Measurements from ENCODE around the gene TSPO2.

Gene TSPO2

GRCh38 chr6:41025966-41026530, 16.2 kb upstream of the TSPO2 start:
- Histone ChIP-seq H3K4me2 (ENCODE audit: insufficient read depth, low read length) (peak overlapping the region; percentile 74), H3K79me2 (ENCODE audit: insufficient read depth, low read length) (peaks cover 22% of the 10 kb centered on the region), H3K36me3 (ENCODE audit: insufficient read depth, low read length) (peaks cover 6% of the 10 kb centered on the region; the same call in 1 of the 2 replicates), H3K27me3 (ENCODE audit: insufficient read depth, low read length, poor library complexity) (no peaks in the 10 kb centered on the region), H3K4me3 (ENCODE audit: low read depth in 1 of 2, low read length in 2 of 2) (peak overlapping the region in 1 of 2 experiments; percentile 65; a peak in 2 of 4 replicates), H3K27ac (ENCODE audit: low read length) (peak overlapping the region; percentile 98), H4K20me1 (ENCODE audit: insufficient read depth, low read length) (no peaks in the 10 kb centered on the region), H3K9me3 (ENCODE audit: insufficient read depth, low read length, severe bottlenecking) (no peaks in the 10 kb centered on the region), H3K4me1 (ENCODE audit: insufficient read depth, low read length) (peaks cover 39% of the 10 kb centered on the region), H3K9ac (ENCODE audit: low read depth, low read length) (peak overlapping the region; percentile 98), H2AFZ (ENCODE audit: low read depth, low read length) (no peak overlapping the region)
- no peak for TF ChIP-seq EZH2 (IDR thresholded peaks at IDR 0.05; ENCODE audit: borderline replicate concordance, low read depth, low read length, severe bottlenecking)
- no peak for TF ChIP-seq CTCF (IDR thresholded peaks at IDR 0.05; ENCODE audit: borderline replicate concordance, extremely low read depth, low read length, poor library complexity, severe bottlenecking)
- DNase-seq (no peak), ATAC-seq (ENCODE audit: insufficient read depth, low read depth) (no peak)

GRCh38 chr6:41027241-41027640, 15.0 kb upstream of the TSPO2 start:
- TF ChIP-seq CTCF (IDR thresholded peaks at IDR 0.05; ENCODE audit: borderline replicate concordance, extremely low read depth, low read length, poor library complexity, severe bottlenecking) (no peak), EZH2 (IDR thresholded peaks at IDR 0.05; ENCODE audit: borderline replicate concordance, low read depth, low read length, severe bottlenecking) (no peak)
- DNase-seq, result peak; percentile 58
- no peaks in the 10 kb centered on the region for H4K20me1 ChIP-seq (ENCODE audit: insufficient read depth, low read length)
- peak overlapping the region; percentile 30 to 65; a peak in 3 of 4 replicates for H3K4me3 ChIP-seq (ENCODE audit: low read depth in 1 of 2, low read length in 2 of 2)
- H2AFZ ChIP-seq (ENCODE audit: low read depth, low read length), result peak overlapping the region; percentile 81
- H3K9me3 ChIP-seq (ENCODE audit: insufficient read depth, low read length, severe bottlenecking), result no peaks in the 10 kb centered on the region
- peak overlapping the region; percentile 98 for H3K9ac ChIP-seq (ENCODE audit: low read depth, low read length)
- peak overlapping the region; percentile 98 for H3K27ac ChIP-seq (ENCODE audit: low read length)
- H3K79me2 ChIP-seq (ENCODE audit: insufficient read depth, low read length), result peaks cover 22% of the 10 kb centered on the region
- peaks cover 39% of the 10 kb centered on the region for H3K4me1 ChIP-seq (ENCODE audit: insufficient read depth, low read length)
- no peaks in the 10 kb centered on the region for H3K27me3 ChIP-seq (ENCODE audit: insufficient read depth, low read length, poor library complexity)
- peak overlapping the region; percentile 74 for H3K4me2 ChIP-seq (ENCODE audit: insufficient read depth, low read length)
- peaks cover 6% of the 10 kb centered on the region; the same call in 1 of the 2 replicates for H3K36me3 ChIP-seq (ENCODE audit: insufficient read depth, low read length)
- ATAC-seq (ENCODE audit: insufficient read depth, low read depth), result peak; percentile 22

- peak overlapping the region; percentile 74 for H3K4me2 ChIP-seq (ENCODE audit: insufficient read depth, low read length)
- no peaks in the 10 kb centered on the region for H3K27me3 ChIP-seq (ENCODE audit: insufficient read depth, low read length, poor library complexity)
- peaks cover 22% of the 10 kb centered on the region for H3K79me2 ChIP-seq (ENCODE audit: insufficient read depth, low read length)
- no peaks in the 10 kb centered on the region for H3K9me3 ChIP-seq (ENCODE audit: insufficient read depth, low read length, severe bottlenecking)
- peaks cover 39% of the 10 kb centered on the region for H3K4me1 ChIP-seq (ENCODE audit: insufficient read depth, low read length)
- DNase-seq, result peak; percentile 94
- TF ChIP-seq EZH2 (IDR thresholded peaks at IDR 0.05; ENCODE audit: borderline replicate concordance, low read depth, low read length, severe bottlenecking) (no peak), CTCF (IDR thresholded peaks at IDR 0.05; ENCODE audit: borderline replicate concordance, extremely low read depth, low read length, poor library complexity, severe bottlenecking) (peak; percentile 99)
- peaks cover 6% of the 10 kb centered on the region; the same call in 1 of the 2 replicates for H3K36me3 ChIP-seq (ENCODE audit: insufficient read depth, low read length)
- H3K27ac ChIP-seq (ENCODE audit: low read length), result peak overlapping the region; percentile 98
- ATAC-seq (ENCODE audit: insufficient read depth, low read depth), result peak; percentile 86
- H4K20me1 ChIP-seq (ENCODE audit: insufficient read depth, low read length), result no peaks in the 10 kb centered on the region
- peak overlapping the region; percentile 81 for H2AFZ ChIP-seq (ENCODE audit: low read depth, low read length)
- peak overlapping the region; percentile 98 for H3K9ac ChIP-seq (ENCODE audit: low read depth, low read length)
- peak overlapping the region; percentile 30 to 65 for H3K4me3 ChIP-seq (ENCODE audit: low read depth in 1 of 2, low read length in 2 of 2)
These were observed 14.3 kb upstream of the TSPO2 start for GRCh38 chr6:41027799-41028560.
